Stomach (tissue), 4 donors: ENCODE results near the gene NDNF.

Experiments
- EP300 ChIP-seq: sonication (generic); formaldehyde crosslinking; IDR thresholded peaks from one replicate; pipeline ENCODE4 v1.6.1; 2017; ENCODE audit warnings: antibody characterized with exemption
- POLR2A ChIP-seq, 4 donors: fragments of 450-650 bp; IDR thresholded peaks; one replicate each; pipeline ENCODE4 v1.6.1; 2016; ENCODE audit warnings: antibody characterized with exemption in 4 of 4, control low read depth in 2 of 4, mild to moderate bottlenecking in 1 of 4, moderate library complexity in 1 of 4
- TF ChIP-seq, protein P1 (sequence below), 7 experiments: fragments of 450-650 bp in 4 of 7; fragments of 200-600 bp in 3 of 7; sonication (generic) in 3 of 7; IDR thresholded peaks; one replicate each; pipeline ENCODE4 v1.5.1; 2016 to 2019; ENCODE audit warnings: antibody characterized with exemption in 7 of 7, control low read depth in 2 of 7, mild to moderate bottlenecking in 1 of 7

DNA sequence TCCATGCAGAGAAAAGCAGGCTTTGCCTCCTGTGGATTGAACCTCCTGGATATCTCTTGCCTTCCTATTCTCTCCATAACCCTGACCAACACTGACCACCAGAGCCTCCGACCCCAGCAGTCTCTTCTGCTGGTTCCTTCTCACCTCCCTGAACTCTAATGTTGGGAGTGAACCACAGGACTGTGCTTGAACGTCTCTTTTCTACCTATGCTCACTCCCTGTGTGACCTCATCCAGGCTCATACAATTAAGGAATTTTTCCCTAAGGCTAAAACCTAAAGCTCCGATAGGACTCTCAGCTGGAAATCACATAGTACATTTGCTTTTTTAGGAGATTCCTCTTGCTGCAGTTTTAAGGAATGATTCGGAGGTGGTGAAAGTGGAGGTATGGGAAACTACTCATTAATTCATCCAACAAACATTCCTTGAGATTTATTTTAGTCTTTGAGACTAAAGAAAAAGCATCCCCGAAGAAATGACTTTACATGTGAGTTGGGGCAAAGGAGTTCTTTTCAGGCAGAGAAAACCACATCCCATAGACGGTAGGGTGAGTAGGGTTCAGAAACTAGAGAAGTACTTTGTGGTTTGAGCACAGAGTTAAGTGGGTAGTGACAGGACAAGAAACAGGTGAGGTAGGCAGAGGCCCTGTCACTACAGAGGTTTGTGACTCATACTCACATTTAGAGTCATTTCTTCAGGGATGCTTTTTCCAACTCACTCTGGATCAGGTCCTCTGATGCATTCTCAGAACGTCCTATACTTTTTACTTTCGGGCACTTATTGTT is 30.8 kb downstream of the NDNF start:
- TF ChIP-seq POLR2A (IDR thresholded peaks at IDR 0.05) (no peak), EP300 (no peak)
- TF ChIP-seq, protein P1, sequence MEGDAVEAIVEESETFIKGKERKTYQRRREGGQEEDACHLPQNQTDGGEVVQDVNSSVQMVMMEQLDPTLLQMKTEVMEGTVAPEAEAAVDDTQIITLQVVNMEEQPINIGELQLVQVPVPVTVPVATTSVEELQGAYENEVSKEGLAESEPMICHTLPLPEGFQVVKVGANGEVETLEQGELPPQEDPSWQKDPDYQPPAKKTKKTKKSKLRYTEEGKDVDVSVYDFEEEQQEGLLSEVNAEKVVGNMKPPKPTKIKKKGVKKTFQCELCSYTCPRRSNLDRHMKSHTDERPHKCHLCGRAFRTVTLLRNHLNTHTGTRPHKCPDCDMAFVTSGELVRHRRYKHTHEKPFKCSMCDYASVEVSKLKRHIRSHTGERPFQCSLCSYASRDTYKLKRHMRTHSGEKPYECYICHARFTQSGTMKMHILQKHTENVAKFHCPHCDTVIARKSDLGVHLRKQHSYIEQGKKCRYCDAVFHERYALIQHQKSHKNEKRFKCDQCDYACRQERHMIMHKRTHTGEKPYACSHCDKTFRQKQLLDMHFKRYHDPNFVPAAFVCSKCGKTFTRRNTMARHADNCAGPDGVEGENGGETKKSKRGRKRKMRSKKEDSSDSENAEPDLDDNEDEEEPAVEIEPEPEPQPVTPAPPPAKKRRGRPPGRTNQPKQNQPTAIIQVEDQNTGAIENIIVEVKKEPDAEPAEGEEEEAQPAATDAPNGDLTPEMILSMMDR (IDR thresholded peaks at IDR 0.05): no peak
